ENCODE data around the gene PIK3CD.

- TF ChIP-seq CTCF (conservative IDR thresholded peaks at IDR 0.05; ENCODE audit: low read depth in 2 of 2) = no peak
- TF ChIP-seq CREB1 (CRISPR knock-in tag; IDR thresholded peaks at IDR 0.05; ENCODE audit: low read depth) = no peak
- TF ChIP-seq POLR2AphosphoS5 (IDR thresholded peaks at IDR 0.05; ENCODE audit: low read depth) = no peak
- no peak for TF ChIP-seq EZH2phosphoT487 (IDR thresholded peaks at IDR 0.05; ENCODE audit: unreplicated experiment)
- TF ChIP-seq NANOG (IDR thresholded peaks at IDR 0.05; ENCODE audit: borderline replicate concordance) = no peak
- no peak for TF ChIP-seq REST (IDR thresholded peaks at IDR 0.05; ENCODE audit: unreplicated experiment)
- no peak for TF ChIP-seq EZH2 (IDR thresholded peaks at IDR 0.05; ENCODE audit: low read depth, unreplicated experiment)
- TF ChIP-seq ZNF114 (CRISPR knock-in tag; IDR thresholded peaks at IDR 0.05) = no peak
- no peak for TF ChIP-seq STAT1 (IDR thresholded peaks at IDR 0.05; ENCODE audit: unreplicated experiment)
- no peak for TF ChIP-seq ZNF331 (CRISPR knock-in tag; IDR thresholded peaks at IDR 0.05; ENCODE audit: low read depth)
Observed at GRCh38 chr1:9736241-9736640, 84.7 kb downstream of the PIK3CD start.
